GM12878 (cell line): Measurements from ENCODE around the gene IRF8. TPM values are rescaled to one million over a fixed set of nuclear protein-coding genes. Genes with fewer than 3 reads are reported as not detected.

Experiments used
- ATAC-seq: fragments of 200-7000 bp; cut with Tn5 transposase; 3 replicates; pipeline ENCODE4 v1.9.1; 2020; ENCODE audit warnings: mild to moderate bottlenecking, moderate library complexity
- BruUV-seq: library from RNA; stranded (reverse); fragments of 400-500 nt; replicated peaks from 2 replicates; lab custom pipeline; 2021; lab: Mats Ljungman, UMichigan
- CTCF ChIA-PET: fragments of 300-600 bp; sonication (Branson Sonifier 250); formaldehyde crosslinking; extraction: SDS; loops from one replicate; lab custom pipeline; 2021; ENCODE audit warnings: inconsistent platforms; lab: Yijun Ruan, JAX
- POLR2A ChIA-PET: fragments of 350-600 bp; formaldehyde crosslinking; extraction: SDS; loops from one replicate; lab custom pipeline; 2021; ENCODE audit warnings: inconsistent platforms; lab: Charles Lee
- RAD21 ChIA-PET: fragments of 300-600 bp; sonication (Branson Sonifier 250); formaldehyde crosslinking; loops from one replicate; lab custom pipeline; 2023; ENCODE audit warnings: antibody characterized with exemption; ENCODE audit not compliant: unreplicated experiment; lab: Charles Lee
- SMC1A ChIA-PET: fragments of 300-600 bp; sonication (Branson Sonifier 250); formaldehyde crosslinking; loops from one replicate; lab custom pipeline; 2023; ENCODE audit not compliant: unreplicated experiment, uncharacterized antibody; lab: Charles Lee
- DNase-seq: peaks from one replicate; pipeline ENCODE4 v3.0.0-alpha.2; 2011; ENCODE audit warnings: low read depth, low spot score
- FAIRE-seq: peaks from 3 replicates; lab custom pipeline; 2011; peaks lifted over from hg19 to GRCh38; lab: Jason Lieb, UNC
- H2AFZ ChIP-seq: 2 replicates; pipeline ENCODE4 v1.6.0; 2011; ENCODE audit warnings: low read depth, low read length, control low read depth; ENCODE audit not compliant: control insufficient read depth
- H3K27ac ChIP-seq: 2 replicates; pipeline ENCODE4 v1.5.1; 2011; ENCODE audit warnings: control low read depth; ENCODE audit not compliant: control insufficient read depth, insufficient read depth
- H3K27me3 ChIP-seq, 2 experiments: replicated peaks in 1 of 2; 2 replicates each; pipeline versions ENCODE4 v1.6.0 to v1.6.1; 2011; ENCODE audit warnings: low read length in 1 of 2; ENCODE audit not compliant: control insufficient read depth in 2 of 2, insufficient read depth in 2 of 2
- H3K36me3 ChIP-seq, 2 experiments: 2 replicates each; pipeline ENCODE4 v1.5.1; 2011; ENCODE audit warnings: low read length in 1 of 2; ENCODE audit not compliant: control insufficient read depth in 2 of 2, insufficient read depth in 2 of 2
- H3K4me1 ChIP-seq: 2 replicates; pipeline ENCODE4 v1.6.1; 2011; ENCODE audit warnings: mild to moderate bottlenecking, low read length, moderate library complexity, mixed read lengths; ENCODE audit not compliant: control insufficient read depth, insufficient read depth
- H3K4me2 ChIP-seq: 2 replicates; pipeline ENCODE4 v1.6.0; 2011; ENCODE audit warnings: control low read depth; ENCODE audit not compliant: control insufficient read depth, insufficient read depth
- H3K4me3 ChIP-seq: fragments of 200-600 bp; sonication (generic); 2 replicates; pipeline ENCODE4 v1.5.1; 2016
- H3K79me2 ChIP-seq: 2 replicates; pipeline ENCODE4 v1.6.0; 2011; ENCODE audit warnings: low read length; ENCODE audit not compliant: control insufficient read depth, insufficient read depth
- H3K9ac ChIP-seq: 2 replicates; pipeline ENCODE4 v1.8.0; 2011; ENCODE audit warnings: low read length, control low read depth, mixed read lengths; ENCODE audit not compliant: control insufficient read depth, insufficient read depth
- H3K9me3 ChIP-seq: replicated peaks from 3 replicates; pipeline ENCODE4 v1.5.1; 2011; ENCODE audit warnings: mild to moderate bottlenecking, low read length; ENCODE audit not compliant: control insufficient read depth, insufficient read depth
- H4K20me1 ChIP-seq: 2 replicates; pipeline ENCODE4 v1.6.0; 2011; ENCODE audit not compliant: control insufficient read depth, insufficient read depth
- EED ChIP-seq: sonication (generic); IDR thresholded peaks from 2 replicates; pipeline ENCODE4 v1.6.1; 2016; ENCODE audit warnings: antibody characterized with exemption, low read depth
- RAD21 ChIP-seq: IDR thresholded peaks from 2 replicates; pipeline ENCODE4 v1.6.1; 2011; ENCODE audit warnings: mild to moderate bottlenecking, low read depth, low read length, moderate library complexity; ENCODE audit not compliant: insufficient read depth
- SMAD1 ChIP-seq: fragments of 450-650 bp; IDR thresholded peaks from 2 replicates; pipeline ENCODE4 v1.6.1; 2018; ENCODE audit warnings: mild to moderate bottlenecking, low read depth; ENCODE audit not compliant: partially characterized antibody
- ZBTB33 ChIP-seq: fragments of 450-650 bp; IDR thresholded peaks from 2 replicates; pipeline ENCODE4 v1.6.1; 2017; ENCODE audit warnings: mild to moderate bottlenecking
- WGBS: methylation state at CpG from one replicate; pipeline ENCODE4 v1.1.6; 2016; ENCODE audit warnings: low lambda C conversion rate; ENCODE audit not compliant: insufficient replicate concordance, insufficient coverage; ENCODE audit errors: missing lambda C conversion rate; 5-methylcytosine and 5-hydroxymethylcytosine counted together
- in situ Hi-C: fragments of 300-500 bp; cut with MboI; formaldehyde crosslinking; loops from 9 replicates; pipeline ENCODE4 v1.14.3; 2018; ENCODE audit warnings: mixed read lengths
- intact Hi-C: fragments of 100-400 bp; cut with micrococcal nuclease; formaldehyde crosslinking; loops from one replicate; pipeline ENCODE4 v1.14.2; 2022; ENCODE audit not compliant: unreplicated experiment
- polyA plus RNA-seq, 11 experiments: library from polyadenylated mRNA; depleted of rRNA in 4 of 11; unstranded in 6 of 11; stranded (reverse) in 5 of 11; fragments of >200 nt; fragmentation: Nextera tagmentation in 4 of 11; fragmentation: Illumina TruSeq in 1 of 11; extraction: Ambion mirVana in 4 of 11; extraction: Trizol in 1 of 11; gene quantifications; 1 replicate in 1 of 11; 2 replicates in 10 of 11; pipeline versions ENCODE4 v1.2.1 to v1.2.3, GENCODE V29; 2011 to 2016; ENCODE audit warnings: inconsistent platforms in 2 of 11, missing spikeins in 2 of 11, low read depth in 1 of 11
- total RNA-seq, 4 experiments: library from RNA; depleted of rRNA in 3 of 4; stranded (reverse); fragments of >200 nt in 3 of 4; fragmentation: Illumina TruSeq in 1 of 4; extraction: Trizol in 1 of 4; gene quantifications; 2 replicates each; pipeline versions ENCODE4 v1.2.1 to v1.2.3, GENCODE V29; 2013 to 2021

Gene IRF8
- total and polyA plus RNA-seq, 10 of the 15 experiments (the other 5 are each of a cell fraction or from before 2014, with no cell fraction given) = 17.1 to 237 (median 172) TPM

DNA sequence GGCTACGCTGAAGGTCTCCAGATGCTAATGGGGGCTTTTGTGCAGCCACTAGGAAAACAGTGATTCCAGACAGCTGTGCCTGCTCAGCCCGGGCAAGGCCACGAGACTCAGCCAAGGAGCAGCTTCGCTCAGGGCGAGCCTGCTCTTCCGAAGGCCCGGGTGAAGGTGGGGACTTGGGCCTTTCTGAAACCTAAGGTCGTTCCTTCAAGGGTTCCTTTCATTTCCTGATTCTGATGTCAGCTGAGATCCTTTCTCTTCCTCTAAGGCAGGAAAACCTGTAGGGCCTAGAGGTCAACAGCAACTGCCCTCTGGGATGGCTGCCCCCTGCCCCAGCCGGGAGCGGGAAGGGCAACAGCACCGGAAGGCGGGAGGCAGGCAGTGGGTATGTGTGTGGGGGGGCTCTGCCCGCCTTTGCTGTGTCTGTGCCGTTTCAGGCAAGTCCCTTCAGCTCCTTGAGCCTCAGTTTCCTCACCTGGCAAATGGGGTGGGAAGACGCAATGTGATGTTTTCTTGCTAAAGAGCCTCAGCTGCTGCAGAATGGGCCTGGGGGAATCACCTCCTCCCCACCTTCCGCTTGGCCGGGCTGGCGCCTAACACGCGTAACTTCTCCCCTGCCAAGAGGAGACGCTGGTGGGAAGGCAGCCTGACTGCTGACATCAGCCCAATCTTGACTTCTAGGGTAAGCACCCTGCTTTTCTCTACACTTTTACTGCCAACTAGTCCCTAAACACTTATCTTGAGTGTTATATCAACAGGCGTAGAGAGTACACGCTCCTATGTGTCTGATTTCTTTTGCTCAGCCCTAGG lies 32.8 kb downstream of the IRF8 start:
- Histone ChIP-seq H3K79me2 (no peaks in the 10 kb centered on the region; the same call in 1 of the 2 replicates), H4K20me1 (no peaks in the 10 kb centered on the region), H3K4me3 (no peak overlapping the region), H2AFZ (peak overlapping the region; percentile 35), H3K36me3 (no peaks in the 10 kb centered on the region), H3K27ac (no peak overlapping the region), H3K4me1 (peaks cover 39% of the 10 kb centered on the region), H3K9me3 (no peaks in the 10 kb centered on the region), H3K27me3 (no peaks in the 10 kb centered on the region), H3K4me2 (peak overlapping the region; percentile 19; the same call in 1 of the 2 replicates), H3K9ac (no peak overlapping the region)
- WGBS = 79% methylated on average over 23 of the region's 23 CpGs
- ChIA-PET POLR2A (no interaction called here), RAD21 (interaction anchor here (1.0 kb wide), 1 partner anchor 110 kb away, joined by 3 read pairs; no protein-coding TSS in a partner anchor), CTCF (interaction anchor here (0.9 to 2.0 kb wide), 5 partner anchors 12 to 112 kb away, joined by 3 to 7 read pairs (median 5); no protein-coding TSS in a partner anchor), SMC1A (interaction anchor here (1.0 to 2.2 kb wide), 4 partner anchors 24 to 84 kb away, joined by 4 to 5 read pairs (median 4); partner anchors contain the start of gene IRF8)
- no peak for DNase-seq
- no TSS peak for BruUV-seq
- intact Hi-C loops (no loop called here), in situ Hi-C loops (no loop called here)
- no peak for FAIRE-seq
- TF ChIP-seq ZBTB33 (peak; percentile 94), SMAD1 (no peak), RAD21 (0 out of 2 replicates have a peak, but pooled peaks have one; percentile 28), EED (peak; percentile 60)
- no peak for ATAC-seq
